DOHH2 (cell line): Measurements from ENCODE around the gene GAPVD1.

Experiments used
- H3F3A ChIP-seq: fragments of 200-600 bp; sonication (generic), shearing (Covaris generic); 2 replicates; pipeline ENCODE4 v1.6.0; 2016; ENCODE audit warnings: antibody characterized with exemption, mild to moderate bottlenecking; ENCODE audit not compliant: control insufficient read depth, insufficient read depth
- H3K27ac ChIP-seq: fragments of 200-600 bp; sonication (generic); 2 replicates; pipeline ENCODE4 v1.5.1; 2014; ENCODE audit warnings: low read depth, mild to moderate bottlenecking, low read length, moderate library complexity
- H3K27me3 ChIP-seq: fragments of 200-600 bp; sonication (generic); 2 replicates; pipeline ENCODE4 v1.6.1; 2014; ENCODE audit warnings: mild to moderate bottlenecking, low read length, mixed read lengths; ENCODE audit not compliant: control insufficient read depth
- H3K36me3 ChIP-seq: fragments of 200-600 bp; sonication (generic); 2 replicates; pipeline ENCODE4 v1.6.1; 2014; ENCODE audit warnings: mild to moderate bottlenecking, low read length, moderate library complexity, mixed read lengths; ENCODE audit not compliant: control insufficient read depth
- H3K4me1 ChIP-seq: fragments of 200-600 bp; sonication (generic); 2 replicates; pipeline ENCODE4 v1.6.1; 2014; ENCODE audit warnings: mild to moderate bottlenecking, low read length, mixed read lengths; ENCODE audit not compliant: control insufficient read depth
- H3K4me2 ChIP-seq: fragments of 200-600 bp; sonication (generic); 2 replicates; pipeline ENCODE4 v1.6.0; 2014; ENCODE audit warnings: mild to moderate bottlenecking, low read length, moderate library complexity
- H3K4me3 ChIP-seq: fragments of 200-600 bp; sonication (generic); 2 replicates; pipeline ENCODE4 v1.5.1; 2014; ENCODE audit warnings: mild to moderate bottlenecking, low read length, mixed read lengths
- H3K79me2 ChIP-seq: fragments of 200-600 bp; sonication (generic); 2 replicates; pipeline ENCODE4 v1.6.1; 2014; ENCODE audit warnings: mild to moderate bottlenecking, low read length, mixed read lengths; ENCODE audit not compliant: control insufficient read depth
- H3K9me2 ChIP-seq: fragments of 200-600 bp; sonication (generic); replicated peaks from 2 replicates; pipeline ENCODE4 v1.6.1; 2014; ENCODE audit warnings: mild to moderate bottlenecking, low read length, mixed read lengths; ENCODE audit not compliant: control insufficient read depth
- H3K9me3 ChIP-seq: fragments of 200-600 bp; sonication (generic); 2 replicates; pipeline ENCODE4 v1.6.1; 2014; ENCODE audit warnings: antibody characterized with exemption, low read length, mixed read lengths; ENCODE audit not compliant: control insufficient read depth, insufficient read depth
- H4K20me1 ChIP-seq: fragments of 200-600 bp; sonication (generic); 2 replicates; pipeline ENCODE4 v1.6.0; 2014; ENCODE audit warnings: low read depth, mild to moderate bottlenecking, antibody characterized with exemption, low read length, moderate library complexity; ENCODE audit not compliant: control insufficient read depth, insufficient read depth
- CTCF ChIP-seq: fragments of 200-600 bp; sonication (generic); IDR thresholded peaks from one replicate; pipeline ENCODE4 v1.5.1; 2014; ENCODE audit warnings: antibody characterized with exemption, mild to moderate bottlenecking, low read depth, low read length; ENCODE audit not compliant: poor library complexity, severe bottlenecking
- EZH2phosphoT487 ChIP-seq: fragments of 200-600 bp; sonication (generic); IDR thresholded peaks from 2 replicates; pipeline ENCODE4 v1.6.1; 2017; ENCODE audit warnings: borderline replicate concordance, mild to moderate bottlenecking, antibody characterized with exemption, low read length, moderate library complexity, mixed read lengths

Gene GAPVD1

GRCh38 chr9:125243792-125244260, 17.8 kb upstream of the GAPVD1 start:
- Histone ChIP-seq H3K4me3 (no peak overlapping the region), H4K20me1 (peaks cover 9% of the 10 kb centered on the region), H3K79me2 (peaks cover 34% of the 10 kb centered on the region), H3F3A (peaks cover 17% of the 10 kb centered on the region), H3K4me1 (peaks cover 17% of the 10 kb centered on the region), H3K9me2 (no peaks in the 10 kb centered on the region), H3K27me3 (no peaks in the 10 kb centered on the region), H3K36me3 (peaks cover 26% of the 10 kb centered on the region), H3K4me2 (no peak overlapping the region), H3K27ac (no peak overlapping the region), H3K9me3 (no peaks in the 10 kb centered on the region)
- TF ChIP-seq EZH2phosphoT487 (no peak), CTCF (no peak)

GRCh38 chr9:125246261-125246667, 15.4 kb upstream of the GAPVD1 start:
- TF ChIP-seq CTCF, result no peak
- no peak for TF ChIP-seq EZH2phosphoT487
- H3K79me2 ChIP-seq, result peaks cover 11% of the 10 kb centered on the region
- no peaks in the 10 kb centered on the region for H3K9me3 ChIP-seq
- no peaks in the 10 kb centered on the region for H3K9me2 ChIP-seq
- H3K27me3 ChIP-seq, result no peaks in the 10 kb centered on the region
- H3F3A ChIP-seq, result peaks cover 3% of the 10 kb centered on the region; the same call in 1 of the 2 replicates
- H4K20me1 ChIP-seq, result no peaks in the 10 kb centered on the region
- no peak overlapping the region for H3K4me3 ChIP-seq
- peaks cover 3% of the 10 kb centered on the region; the same call in 1 of the 2 replicates for H3K36me3 ChIP-seq
- peaks cover 5% of the 10 kb centered on the region for H3K4me1 ChIP-seq
- no peak overlapping the region for H3K4me2 ChIP-seq
- no peak overlapping the region for H3K27ac ChIP-seq

- Histone ChIP-seq H3K27ac (no peak overlapping the region), H3K4me2 (no peak overlapping the region), H3K36me3 (no peaks in the 10 kb centered on the region), H3K9me3 (no peaks in the 10 kb centered on the region), H3F3A (no peaks in the 10 kb centered on the region), H4K20me1 (no peaks in the 10 kb centered on the region), H3K9me2 (no peaks in the 10 kb centered on the region), H3K4me3 (no peak overlapping the region), H3K79me2 (no peaks in the 10 kb centered on the region), H3K27me3 (no peaks in the 10 kb centered on the region), H3K4me1 (peaks cover 2% of the 10 kb centered on the region; the same call in 1 of the 2 replicates)
- no peak for TF ChIP-seq CTCF
- TF ChIP-seq EZH2phosphoT487, result no peak
These were observed 7.4 kb upstream of the GAPVD1 start for GRCh38 chr9:125254231-125254630.
